Activated CD4-positive, alpha-beta T cell treated with anti-CD3 and anti-CD28 coated beads, Interleukin-2, amount 50 U/mL, for 24 hours (primary cell): ENCODE measurements around the gene CIAO2A.
"Not testable (repeated sequence)": the region's sequence is repeated elsewhere in the genome, so short reads cannot be mapped to it uniquely, and the experiment has no call there.

Experiments
- DNase-seq, 2 donors: peaks; one replicate each; pipeline ENCODE4 v3.0.0-alpha.2; 2020; ENCODE audit warnings: low read depth in 1 of 2, low spot score in 1 of 2

Gene CIAO2A

DNA sequence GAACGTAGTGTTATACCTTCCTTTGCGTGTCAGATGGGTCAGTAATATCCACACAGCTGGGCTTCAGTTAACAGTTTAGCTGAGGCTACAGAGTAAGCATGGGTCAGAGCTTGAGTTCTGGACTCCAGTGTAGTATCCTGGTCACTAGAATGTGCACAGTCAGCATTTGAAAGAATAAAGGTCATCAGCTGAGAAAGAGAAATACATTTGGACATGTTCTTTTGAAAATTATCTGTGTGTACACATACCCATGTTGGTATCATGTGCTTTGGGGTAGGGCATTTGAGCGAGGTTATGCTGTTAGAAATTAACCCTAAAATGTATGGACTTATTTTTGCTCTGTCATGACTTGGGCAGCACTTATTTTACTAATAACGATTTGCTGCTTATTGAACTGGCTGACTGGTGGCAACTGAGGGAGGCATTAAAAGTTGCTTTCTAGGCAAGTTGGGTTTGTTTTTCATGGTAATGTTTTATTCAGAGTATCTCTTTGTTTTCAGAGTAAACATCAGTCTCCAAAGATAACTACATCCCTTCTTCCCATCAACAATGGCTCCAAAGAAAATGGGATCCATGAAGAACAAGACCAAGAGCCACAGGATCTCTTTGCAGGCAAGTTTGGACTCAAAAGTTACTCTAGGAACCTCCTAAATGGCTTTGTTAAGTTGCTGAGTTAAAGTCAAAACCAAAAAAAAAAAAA is 18.6 kb upstream of the CIAO2A start:
- DNase-seq, result no peak

- no peak for DNase-seq
Observed at GRCh38 chr15:64111679-64112050, 18.0 kb upstream of the CIAO2A start.

DNA sequence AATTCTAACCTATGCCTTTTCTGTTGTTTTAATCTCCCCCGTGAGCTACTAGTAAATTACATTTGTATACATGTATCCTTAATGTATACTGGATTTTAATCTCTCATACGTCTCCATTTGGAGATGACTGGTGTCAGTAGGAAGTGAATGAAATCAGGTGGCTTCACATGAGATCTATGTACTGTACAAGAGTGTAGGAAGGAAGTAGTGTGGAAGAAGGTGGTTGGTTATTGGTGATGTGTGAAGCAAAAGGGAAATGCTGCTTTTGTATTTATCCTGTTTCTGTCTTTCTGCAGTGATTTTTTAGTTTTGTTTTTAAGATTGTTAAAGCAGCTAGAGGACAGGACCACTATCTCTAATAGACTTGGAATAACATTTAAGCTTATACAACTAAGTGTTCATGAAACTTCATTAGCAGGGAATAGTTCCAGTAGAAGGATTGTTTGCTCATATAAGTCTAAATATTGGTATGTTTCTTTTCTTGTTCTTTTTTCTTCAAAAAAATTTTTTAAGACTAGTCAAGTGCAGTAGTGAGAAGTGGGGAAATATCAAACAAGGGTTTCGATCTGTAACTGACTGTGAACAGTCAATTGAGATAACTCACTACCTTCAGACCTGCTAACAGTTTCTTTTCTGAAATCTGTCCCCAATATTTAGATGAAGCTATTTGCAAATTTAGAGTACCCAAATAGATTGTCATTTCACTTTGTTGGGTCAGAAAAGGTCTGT is 17.5 kb upstream of the CIAO2A start:
- no peak for DNase-seq

GRCh38 chr15:64110108-64110701 is 16.6 kb upstream of the CIAO2A start:
- DNase-seq, result not testable (repeated sequence)

DNA sequence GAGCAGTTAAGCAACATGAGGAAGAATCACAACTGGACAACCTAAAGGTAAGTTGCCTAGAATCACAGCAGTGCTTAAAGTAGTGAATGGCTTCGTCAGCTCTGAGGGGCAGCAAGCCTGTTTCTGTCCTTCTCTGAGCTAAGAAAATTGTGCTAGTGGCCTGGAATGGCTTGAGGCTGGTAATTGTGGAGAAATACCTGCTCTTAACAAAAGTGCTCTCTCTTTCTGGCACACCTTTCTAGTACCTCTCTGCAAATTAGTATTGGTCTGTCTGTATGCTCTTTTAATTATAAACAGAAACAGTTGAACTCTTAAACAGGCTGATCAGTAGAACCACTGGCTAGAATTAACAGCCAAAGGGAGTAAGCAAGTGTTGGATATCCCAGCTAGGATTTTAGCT is 13.7 kb upstream of the CIAO2A start:
- no peak for DNase-seq

- DNase-seq, result no peak
Observed at GRCh38 chr15:64105113-64105704, 11.6 kb upstream of the CIAO2A start.

- DNase-seq, result no peak
Observed at GRCh38 chr15:64102497-64102896, 8.9 kb upstream of the CIAO2A start.

DNA sequence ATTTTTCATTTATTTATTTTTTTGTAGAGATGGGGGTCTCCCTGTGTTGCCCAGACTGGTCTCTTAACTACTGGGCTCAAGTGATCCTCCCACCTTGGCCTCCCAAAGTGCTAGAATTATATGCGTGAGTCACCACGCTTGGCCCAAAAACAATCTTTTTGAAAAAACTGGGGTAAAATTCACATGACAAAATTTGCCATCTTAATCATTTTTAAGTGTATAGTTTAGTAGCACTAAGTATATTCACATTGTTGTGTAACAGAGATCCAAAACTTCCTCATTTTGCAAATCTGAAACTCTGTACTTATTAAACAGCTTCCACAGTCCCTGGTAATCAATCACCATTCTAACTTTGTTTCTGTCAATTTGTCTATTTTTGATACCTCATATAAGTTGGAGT is 7.3 kb upstream of the CIAO2A start:
- DNase-seq, result no peak

DNA sequence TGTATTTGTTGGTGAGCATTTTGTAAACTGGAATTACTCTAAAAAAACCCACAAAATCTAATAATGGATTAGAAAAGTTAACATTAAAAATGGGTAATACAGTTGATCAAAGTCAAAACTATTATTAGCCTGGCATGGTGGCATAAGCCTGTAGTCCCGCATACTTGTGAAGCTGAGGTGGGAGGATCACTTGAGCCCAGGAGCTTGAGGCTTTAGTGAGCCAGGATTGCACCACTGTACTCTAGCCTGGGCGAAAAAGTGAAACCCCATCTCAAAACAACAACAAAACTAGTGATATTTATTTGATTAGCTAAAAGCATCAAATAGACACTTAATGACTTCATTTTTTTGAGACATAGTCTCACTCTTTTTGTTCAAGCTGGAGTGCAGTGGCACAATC is 5.7 kb upstream of the CIAO2A start:
- no peak for DNase-seq

GRCh38 chr15:64096668-64097384 is 3.2 kb upstream of the CIAO2A start:
- DNase-seq, result no peak

- peak; percentile 86 to 95 for DNase-seq
Observed at GRCh38 chr15:64095795-64096667, 2.4 kb upstream of the CIAO2A start, which contains the start of gene SNX1. Gene SNX1, plus strand, starts transcription at chr15:64095982. Its CDS starts 32 bp downstream, at chr15:64096014.

GRCh38 chr15:64095431-64095794 is 1.8 kb upstream of the CIAO2A start:
- DNase-seq, result no peak

DNA sequence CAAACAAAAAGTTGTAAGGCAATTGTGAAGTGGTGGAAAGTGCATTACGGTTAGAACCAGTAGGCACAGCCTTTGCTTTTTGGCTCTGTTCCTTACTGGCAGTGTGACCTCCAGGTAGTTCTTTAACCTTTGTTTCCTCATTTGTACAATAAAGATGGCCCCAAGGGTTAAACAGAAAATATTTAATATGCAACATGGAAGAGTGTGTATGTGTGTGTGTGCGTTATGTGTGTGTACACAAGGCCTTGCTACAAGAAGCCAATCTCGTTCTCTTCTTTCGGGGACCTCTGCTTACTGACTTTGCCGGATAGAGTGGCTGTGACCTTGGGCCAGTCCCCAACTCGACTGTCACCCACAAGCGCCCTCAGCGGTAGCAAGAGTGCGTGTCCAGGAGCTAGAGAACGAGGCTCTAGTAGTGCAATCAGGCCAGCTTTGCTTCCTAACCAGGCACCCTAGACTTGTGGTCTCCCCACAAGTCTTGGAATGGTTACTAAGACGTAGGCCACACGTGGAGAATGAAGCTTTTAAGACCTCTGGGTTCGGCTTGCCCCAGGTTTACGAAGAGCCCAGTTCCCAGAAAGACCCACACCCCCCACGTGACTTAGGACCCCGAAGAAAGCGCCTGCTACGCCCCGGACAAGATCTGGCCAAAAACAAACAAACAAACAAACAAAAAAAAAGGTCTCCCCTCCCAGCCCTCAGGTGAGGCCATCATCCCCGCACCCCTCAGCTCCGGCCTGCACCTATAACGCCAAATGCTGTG is 593 bp downstream of the CIAO2A start:
- no peak for DNase-seq

DNA sequence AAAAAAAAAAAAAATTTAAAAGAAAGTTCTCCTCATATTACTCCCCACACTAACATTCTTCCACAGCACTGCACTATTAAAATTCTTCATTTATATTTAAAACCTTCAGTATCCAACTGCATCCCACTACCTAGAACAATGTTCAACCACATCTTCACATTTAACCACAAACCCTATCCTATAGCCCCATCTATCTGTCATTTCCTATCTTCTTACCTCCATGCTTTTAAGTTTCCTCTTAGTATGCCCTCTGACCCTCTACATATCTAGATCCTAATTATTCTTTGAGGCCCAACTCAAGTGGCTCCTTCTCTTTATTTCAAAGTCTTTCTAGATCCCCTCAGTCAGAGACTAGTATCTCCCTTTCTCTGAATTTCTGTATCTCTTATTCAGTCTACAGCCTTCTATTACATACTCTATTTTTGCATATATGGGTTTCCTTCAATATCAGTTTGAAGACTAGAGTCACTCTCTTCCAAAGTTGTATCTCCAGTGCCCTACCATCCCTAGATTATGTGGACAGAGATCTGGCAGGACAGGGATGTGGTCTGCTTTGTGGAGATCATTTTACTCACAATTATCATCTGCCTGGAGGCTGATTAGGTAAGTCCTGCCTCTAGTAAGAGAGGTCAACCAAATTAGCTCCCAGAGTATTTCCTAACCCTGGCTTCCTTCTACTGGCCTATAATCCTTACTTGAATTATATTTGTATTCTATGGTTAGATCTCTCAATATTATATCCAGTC is 1.4 kb downstream of the CIAO2A start:
- no peak for DNase-seq

GRCh38 chr15:64090527-64090926 is 3.1 kb downstream of the CIAO2A start:
- DNase-seq, result no peak

DNA sequence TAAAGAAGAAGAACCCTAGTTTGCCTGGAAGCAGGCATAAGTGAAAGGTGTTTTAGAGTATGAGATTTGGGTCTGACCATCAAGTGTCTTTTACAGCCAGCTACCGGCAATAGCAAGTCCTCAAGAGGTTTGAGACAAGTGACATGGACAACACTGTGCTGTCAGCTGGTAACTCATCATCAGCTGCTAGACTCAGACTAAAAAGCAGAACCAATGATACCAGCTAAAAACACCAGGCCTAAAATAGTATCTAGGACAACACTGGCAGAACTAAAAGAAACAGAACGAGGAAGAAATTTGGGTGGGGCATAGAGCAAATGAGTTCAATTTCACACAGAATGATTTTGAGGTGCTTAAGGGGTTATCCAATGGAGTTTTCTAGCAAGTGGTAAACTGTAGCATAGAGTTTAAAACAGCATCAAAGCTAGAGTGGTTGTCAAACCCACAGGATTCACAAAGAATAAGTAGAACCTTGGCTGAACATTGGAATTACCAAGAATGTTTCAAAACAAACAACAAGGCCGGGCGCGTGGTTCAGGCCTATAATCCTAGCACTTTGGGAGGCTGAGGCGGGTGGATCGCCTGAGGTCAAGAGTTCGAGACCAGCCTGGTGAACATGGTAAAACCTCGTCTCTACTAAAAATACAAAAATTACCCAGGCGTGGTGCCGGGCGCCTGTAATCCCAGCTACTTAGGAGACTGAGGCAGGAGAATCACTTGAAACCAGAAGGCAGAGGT is 3.9 kb downstream of the CIAO2A start:
- DNase-seq, result no peak

DNA sequence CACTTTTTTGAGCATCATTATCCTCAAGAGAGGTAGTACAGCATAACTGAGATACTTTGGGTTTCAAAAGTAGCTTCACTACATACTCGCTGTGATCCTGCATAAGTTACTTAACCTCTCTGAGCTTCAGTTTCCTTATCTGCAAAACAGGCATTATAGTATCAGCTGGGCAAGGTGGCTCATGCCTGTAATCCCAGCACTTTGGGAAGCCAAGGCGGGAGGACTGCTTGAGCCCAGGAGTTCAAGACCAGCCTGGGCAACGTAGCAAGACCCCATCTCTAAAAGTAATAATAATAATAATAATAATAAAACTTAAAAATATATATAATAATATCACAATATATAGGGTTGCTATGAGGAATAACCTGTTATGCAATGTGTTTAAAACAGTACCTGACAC is 10.9 kb downstream of the CIAO2A start:
- DNase-seq, result no peak

DNA sequence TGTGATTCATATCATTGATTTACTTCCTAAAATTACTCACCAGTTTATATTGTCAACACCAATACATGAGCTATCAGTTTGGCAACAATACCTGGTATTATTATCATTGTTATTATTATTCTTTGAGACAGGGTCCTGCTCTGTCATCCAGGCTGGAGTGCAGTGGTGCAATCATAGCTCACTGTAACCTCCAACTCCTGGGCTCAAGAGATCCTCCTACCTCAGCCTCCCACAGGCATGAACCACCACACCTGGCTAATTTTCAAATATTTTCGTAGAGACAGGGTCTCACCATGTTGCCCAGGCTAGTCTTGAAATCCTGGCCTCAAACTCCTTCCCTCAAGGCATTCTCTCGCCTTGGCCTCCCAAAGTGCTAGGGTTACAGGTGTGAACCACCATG is 20.1 kb downstream of the CIAO2A start:
- DNase-seq, result not testable (repeated sequence)
